RWPE2 (cell line): ENCODE measurements around the gene PLXNB1.

Source experiments
- ATAC-seq: fragments of 200-7000 bp; cut with Tn5 transposase; 3 replicates; pipeline ENCODE4 v1.9.1; 2021; ENCODE audit warnings: low read depth
- DNase-seq: peaks from one replicate; pipeline ENCODE4 v3.0.0-alpha.2; 2020; ENCODE audit warnings: low spot score
- H3K27ac ChIP-seq: fragments of 450-650 bp; 2 replicates; pipeline ENCODE4 v1.5.1; 2017; ENCODE audit warnings: mild to moderate bottlenecking; ENCODE audit not compliant: poor library complexity, severe bottlenecking
- H3K27me3 ChIP-seq: fragments of 250-450 bp; sonication (Bioruptor Pico); 2 replicates; pipeline ENCODE4 v1.5.1; 2021; ENCODE audit warnings: mild to moderate bottlenecking, moderate library complexity; ENCODE audit not compliant: insufficient read depth, poor library complexity, severe bottlenecking
- H3K36me3 ChIP-seq: fragments of 250-450 bp; sonication (Bioruptor Pico); 2 replicates; pipeline ENCODE4 v1.5.1; 2020; ENCODE audit warnings: low read depth, mild to moderate bottlenecking, moderate library complexity
- H3K4me1 ChIP-seq: fragments of 250-450 bp; sonication (Bioruptor Pico); 2 replicates; pipeline ENCODE4 v1.5.1; 2021; ENCODE audit warnings: mild to moderate bottlenecking, moderate library complexity; ENCODE audit not compliant: insufficient read depth, poor library complexity, severe bottlenecking
- H3K4me3 ChIP-seq: fragments of 250-450 bp; sonication (Bioruptor Pico); 2 replicates; pipeline ENCODE4 v1.5.1; 2021; ENCODE audit warnings: mild to moderate bottlenecking, moderate library complexity; ENCODE audit not compliant: severe bottlenecking
- H3K9me3 ChIP-seq: fragments of 250-450 bp; sonication (Bioruptor Pico); 2 replicates; pipeline ENCODE4 v1.5.1; 2021; ENCODE audit warnings: mild to moderate bottlenecking, moderate library complexity; ENCODE audit not compliant: severe bottlenecking
- CTCF ChIP-seq: fragments of 450-650 bp; IDR thresholded peaks from one replicate; pipeline ENCODE4 v1.5.1; 2017; ENCODE audit warnings: mild to moderate bottlenecking, moderate library complexity; ENCODE audit not compliant: poor library complexity, severe bottlenecking

Gene PLXNB1

GRCh38 chr3:48356419-48356818 lies 73.5 kb downstream of the PLXNB1 start:
- no peak overlapping the region for H3K27ac ChIP-seq
- H3K27me3 ChIP-seq, result no peaks in the 10 kb centered on the region
- no peak for ATAC-seq
- H3K9me3 ChIP-seq, result no peaks in the 10 kb centered on the region
- H3K4me1 ChIP-seq, result no peaks in the 10 kb centered on the region
- no peak for DNase-seq
- no peak for TF ChIP-seq CTCF
- H3K36me3 ChIP-seq, result no peaks in the 10 kb centered on the region
- no peak overlapping the region for H3K4me3 ChIP-seq

- no peaks in the 10 kb centered on the region for H3K36me3 ChIP-seq
- no peaks in the 10 kb centered on the region for H3K27me3 ChIP-seq
- no peaks in the 10 kb centered on the region for H3K9me3 ChIP-seq
- no peak overlapping the region for H3K4me3 ChIP-seq
- no peak overlapping the region for H3K27ac ChIP-seq
- DNase-seq (no peak), ATAC-seq (no peak)
- H3K4me1 ChIP-seq, result no peaks in the 10 kb centered on the region
- TF ChIP-seq CTCF, result no peak
Measured at GRCh38 chr3:48353987-48354386, 75.9 kb downstream of the PLXNB1 start.
